NCI-H2196 (cell line): Measurements from ENCODE around the gene LSM12.
A peak's percentile ranks its signal among the peaks of the same experiment; 100 is the strongest.
"Not testable (repeated sequence)": the region's sequence is repeated elsewhere in the genome, so short reads cannot be mapped to it uniquely, and the experiment has no call there.

Experiments used
- DNase-seq: peaks from one replicate; lab custom pipeline; 2025; ENCODE audit not compliant: unreplicated experiment; lab: John Stamatoyannopoulos, UW

The LSM12 gene

DNA sequence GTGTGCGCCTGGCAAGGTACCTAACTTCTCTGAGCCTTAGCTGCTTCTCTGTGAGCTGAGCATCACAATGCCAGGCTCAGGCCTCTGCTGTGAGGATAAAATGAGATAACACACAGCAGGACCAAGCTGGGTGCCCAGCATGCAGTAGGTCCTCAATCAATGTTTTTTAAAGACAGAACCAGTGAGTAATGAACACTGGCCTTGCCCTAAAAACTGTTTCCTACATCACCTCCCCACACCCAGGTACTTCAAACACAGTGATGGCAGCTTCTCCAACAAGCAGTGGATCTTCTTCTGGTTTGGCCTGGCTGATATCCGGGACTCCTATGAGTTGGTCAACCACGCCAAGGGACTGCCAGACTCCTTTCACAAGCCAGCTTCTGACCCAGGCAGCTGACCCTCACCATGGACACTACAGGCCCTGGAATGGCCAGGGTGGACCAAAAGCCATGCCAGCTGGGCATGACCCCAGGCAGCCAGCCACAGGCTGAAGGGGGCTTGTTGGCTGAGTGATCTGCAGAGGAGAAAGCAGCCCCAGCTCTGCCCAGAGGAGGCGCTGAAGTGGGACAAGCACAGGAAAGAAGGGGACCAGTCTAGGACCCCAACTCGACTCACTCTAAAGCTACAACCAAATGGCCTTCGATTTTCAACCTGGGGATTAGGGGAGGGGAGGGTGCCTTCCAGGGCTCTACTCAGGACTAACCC lies 58.1 kb downstream of the LSM12 start:
- no peak for DNase-seq

DNA sequence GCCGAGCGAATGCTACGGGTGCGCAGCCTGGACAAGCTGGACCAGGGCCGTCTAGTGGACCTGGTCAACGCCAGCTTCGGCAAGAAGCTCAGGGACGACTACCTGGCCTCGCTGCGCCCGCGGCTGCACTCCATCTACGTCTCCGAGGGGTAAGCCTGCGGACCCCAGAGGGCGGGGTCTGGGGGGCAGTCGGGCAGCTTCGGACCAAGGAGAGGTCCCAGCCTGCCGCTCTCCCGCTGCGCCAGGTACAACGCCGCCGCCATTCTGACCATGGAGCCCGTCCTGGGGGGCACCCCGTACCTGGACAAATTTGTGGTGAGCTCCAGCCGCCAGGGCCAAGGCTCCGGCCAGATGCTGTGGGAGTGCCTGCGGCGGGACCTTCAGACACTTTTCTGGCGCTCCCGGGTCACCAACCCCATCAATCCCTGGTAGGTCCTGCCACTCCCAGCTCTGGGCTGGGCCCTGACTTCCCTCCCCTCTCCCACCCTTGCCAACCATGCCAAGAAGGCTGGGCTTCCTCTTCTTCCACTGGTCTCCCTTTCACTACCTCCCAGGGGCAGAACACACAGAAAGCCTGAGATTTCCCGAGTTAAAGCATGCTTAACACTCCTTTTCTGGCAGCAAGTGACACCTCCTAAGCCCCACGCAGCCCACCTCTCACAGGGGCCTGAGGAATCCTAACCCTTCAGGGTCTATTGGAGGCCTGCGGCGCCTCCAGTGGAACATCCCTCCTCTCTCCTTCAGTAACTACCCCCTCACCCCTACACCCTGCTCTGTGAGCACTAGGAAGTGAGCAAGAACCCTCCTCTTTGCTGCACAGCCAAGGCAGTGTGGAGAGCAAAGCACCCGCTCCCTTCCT lies 58.9 kb downstream of the LSM12 start:
- DNase-seq = no peak

DNA sequence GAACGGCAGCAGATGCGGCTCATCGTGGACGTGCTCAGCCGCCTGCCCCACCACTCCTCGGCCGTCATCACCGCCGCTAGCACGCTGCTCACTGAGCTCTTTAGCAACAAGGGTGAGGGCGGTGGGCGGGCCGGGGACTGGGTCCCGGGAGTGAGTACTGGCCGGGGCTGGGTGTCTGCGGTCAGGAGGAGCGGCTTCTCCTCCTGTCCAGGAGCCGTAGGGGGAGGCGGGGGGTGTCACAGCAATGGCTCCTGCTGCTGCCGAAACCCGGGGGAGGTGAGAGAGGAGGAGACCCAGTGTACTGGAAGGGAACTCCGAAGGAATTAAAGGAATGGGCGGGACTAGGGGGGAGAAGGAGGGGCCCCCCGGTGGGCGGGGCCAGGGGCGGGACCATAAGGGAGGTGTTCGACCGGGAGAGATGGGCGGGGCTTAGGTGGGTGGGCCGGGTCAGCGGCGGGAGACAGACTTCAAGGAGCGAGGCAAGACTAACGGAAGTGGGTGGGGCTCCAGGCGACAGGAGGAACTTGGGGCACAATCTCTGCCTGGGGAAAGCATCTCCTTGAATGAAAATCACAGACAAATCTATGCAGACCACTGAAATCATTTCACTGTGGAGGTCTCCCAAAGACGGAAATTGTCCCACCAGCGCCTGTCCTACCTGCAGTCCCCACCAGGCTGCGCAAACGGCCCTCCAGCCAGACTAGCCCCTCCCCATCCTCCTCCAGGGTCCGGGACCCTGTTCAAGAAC lies 59.7 kb downstream of the LSM12 start:
- DNase-seq = peak; percentile 96

DNA sequence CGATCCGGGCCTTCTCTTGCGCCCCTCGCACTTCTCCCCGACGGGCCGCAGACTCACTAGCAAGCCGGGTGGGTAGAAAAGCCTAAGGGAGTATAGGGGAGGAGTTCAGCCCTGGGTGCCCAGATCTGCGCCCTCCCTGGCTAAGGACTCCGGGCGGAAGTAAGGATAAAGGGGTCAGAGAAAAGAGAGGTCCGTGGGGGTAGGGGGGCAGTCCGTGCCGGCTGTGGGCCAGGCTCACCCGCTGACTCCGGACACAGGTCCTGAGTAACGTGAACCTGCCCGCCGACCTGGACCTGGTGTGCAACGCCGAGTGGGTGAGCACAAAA lies 60.2 kb downstream of the LSM12 start:
- DNase-seq = no peak

DNA sequence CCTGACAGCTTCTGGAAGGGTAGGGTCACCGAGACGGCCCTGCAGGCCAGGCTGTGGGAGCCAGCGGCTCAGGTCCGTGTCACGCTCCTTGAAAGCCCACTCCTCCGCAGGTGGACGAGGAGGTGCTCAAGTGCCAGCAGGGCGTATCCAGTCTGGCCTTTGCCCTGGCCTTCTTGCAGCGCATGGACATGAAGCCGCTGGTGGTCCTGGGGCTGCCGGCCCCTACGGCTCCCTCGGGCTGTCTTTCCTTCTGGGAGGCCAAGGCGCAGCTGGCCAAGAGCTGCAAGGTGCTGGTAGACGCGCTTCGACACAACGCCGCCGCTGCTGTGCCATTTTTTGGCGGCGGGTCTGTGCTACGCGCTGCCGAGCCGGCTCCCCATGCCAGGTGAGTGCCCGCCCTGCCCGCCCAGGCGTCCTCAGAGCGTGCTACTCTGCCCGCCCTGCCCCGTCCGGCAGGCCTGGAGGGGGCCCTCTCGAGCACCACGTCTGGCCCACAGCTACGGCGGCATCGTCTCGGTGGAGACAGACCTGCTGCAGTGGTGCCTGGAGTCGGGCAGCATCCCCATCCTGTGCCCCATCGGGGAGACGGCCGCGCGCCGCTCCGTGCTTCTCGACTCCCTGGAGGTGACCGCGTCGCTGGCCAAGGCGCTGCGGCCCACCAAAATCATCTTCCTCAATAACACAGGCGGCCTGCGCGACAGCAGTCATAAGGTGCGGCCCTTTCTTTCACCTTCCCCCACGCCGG lies 60.8 kb downstream of the LSM12 start:
- no peak for DNase-seq

DNA sequence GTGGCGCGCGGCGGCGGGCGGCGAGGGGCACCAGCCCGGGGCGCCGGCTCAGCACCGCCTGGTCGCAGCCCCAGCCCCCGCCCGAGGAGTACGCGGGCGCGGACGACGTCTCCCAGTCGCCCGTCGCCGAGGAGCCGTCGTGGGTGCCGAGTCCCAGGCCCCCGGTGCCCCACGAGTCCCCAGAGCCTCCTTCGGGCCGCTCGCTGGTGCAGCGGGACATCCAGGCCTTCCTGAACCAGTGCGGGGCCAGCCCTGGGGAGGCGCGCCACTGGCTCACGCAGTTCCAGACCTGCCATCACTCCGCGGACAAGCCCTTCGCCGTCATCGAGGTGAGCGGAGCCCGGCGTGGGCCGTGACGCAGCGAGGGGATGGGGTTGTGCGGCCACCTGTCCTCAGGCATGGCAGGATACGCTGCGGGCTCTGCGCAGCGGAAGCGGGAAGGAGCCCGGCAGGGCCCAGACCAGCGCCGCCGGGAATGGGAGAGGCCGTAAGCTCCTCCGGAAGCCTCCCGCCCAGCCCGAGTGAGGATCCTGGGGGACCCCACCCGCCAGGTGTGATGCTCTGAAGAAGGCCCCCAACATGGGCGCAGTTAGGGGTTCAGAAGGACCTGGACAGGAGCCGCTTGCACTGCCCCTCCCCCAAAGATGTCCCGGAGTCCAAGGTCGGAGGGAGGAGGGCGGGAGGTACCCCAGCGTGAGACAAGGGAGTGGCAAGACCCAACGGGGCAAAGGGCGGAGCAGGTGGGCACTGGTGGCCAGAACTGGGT lies 61.5 kb downstream of the LSM12 start:
- no peak for DNase-seq

DNA sequence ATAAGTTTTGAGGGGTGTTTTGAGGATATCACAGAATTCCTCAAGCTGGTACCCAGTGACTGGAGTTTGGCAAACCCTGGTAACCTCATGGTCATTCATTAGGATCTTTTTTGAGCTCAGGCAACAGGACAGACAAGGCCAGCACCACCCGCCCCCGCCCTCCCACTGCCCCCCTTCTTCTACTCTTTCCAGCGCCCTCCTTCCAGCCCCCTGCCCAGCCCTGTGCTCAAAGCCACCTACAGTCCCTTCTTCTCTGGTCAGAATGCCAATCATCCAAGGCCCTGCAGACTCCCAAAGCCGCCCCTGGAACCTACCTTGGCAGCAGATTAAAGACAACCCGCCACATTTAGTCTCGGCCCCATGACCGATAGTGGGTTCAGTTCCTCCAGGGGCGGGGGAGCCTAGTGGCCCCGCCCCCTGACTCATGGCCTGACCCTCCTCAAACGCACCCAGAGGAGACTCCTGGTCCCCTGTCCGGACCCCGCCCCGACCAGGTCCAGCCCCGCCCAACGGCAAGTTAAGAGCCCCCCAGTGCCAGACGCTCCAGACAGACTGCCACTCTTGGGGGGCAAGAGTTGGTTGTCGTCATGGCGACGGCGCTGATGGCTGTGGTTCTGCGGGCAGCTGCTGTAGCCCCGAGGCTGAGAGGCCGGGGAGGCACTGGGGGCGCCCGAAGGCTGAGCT lies 62.3 kb downstream of the LSM12 start, which contains the start of gene NAGS:
Gene NAGS (plus strand): TSS at position 546 of the 684 bp plus-strand sequence. CDS start 42 bp downstream, at position 588.
- no peak for DNase-seq

DNA sequence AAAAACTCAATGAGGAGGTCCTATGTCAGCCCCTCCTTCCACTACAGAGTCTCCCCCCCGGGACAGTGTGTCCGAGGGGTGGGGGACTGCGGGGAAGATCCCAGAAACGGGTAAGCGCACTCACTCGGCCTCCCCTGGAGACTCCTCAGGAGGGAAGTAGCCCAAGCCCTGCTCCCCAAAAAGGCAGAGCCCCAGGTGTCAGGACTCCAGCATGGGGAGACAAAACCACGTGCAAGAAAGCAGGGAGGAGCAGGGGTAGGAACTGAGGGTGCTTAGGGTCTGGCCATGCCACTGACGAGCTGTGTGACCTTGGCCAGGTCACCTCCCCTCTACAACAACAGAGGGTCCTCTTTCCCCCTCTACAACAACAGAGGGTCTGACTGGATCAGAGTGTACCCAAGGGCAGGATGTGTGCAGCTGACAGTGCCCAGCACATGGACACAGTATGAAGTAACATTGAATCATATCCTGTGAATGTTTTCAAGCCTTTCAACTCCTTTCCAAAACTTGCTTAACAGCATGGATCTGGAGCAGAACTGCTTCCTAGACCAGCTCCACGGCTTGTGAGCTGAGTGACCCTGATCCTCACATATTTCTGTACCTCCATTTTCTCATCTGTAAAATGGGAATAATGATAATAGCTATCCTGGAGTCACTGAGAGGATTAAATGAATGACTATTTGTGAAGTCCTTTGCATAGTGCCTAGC lies 64.2 kb downstream of the LSM12 start:
- no peak for DNase-seq

DNA sequence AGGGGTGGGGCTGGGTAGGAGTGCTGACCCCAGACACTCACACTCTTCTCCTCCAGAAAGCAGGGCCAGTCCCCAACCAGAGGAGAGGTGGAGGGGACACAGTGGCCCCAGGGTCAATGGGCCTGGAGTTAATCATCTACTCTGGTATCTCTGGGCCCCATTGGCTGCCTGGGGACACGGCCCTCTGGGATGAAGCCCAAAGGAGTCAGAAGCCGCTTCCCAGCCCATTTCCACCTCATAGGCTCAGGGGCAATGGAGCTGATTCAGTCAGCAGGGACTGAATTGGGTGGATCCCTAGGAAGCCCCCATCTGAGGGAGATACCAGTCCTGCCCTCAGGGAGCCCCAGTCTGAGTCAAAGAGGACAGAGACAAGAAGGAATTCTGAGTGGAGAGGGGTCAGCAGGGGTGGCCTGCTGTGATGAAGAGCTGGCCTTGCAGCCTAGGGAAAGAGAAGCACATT lies 65.0 kb downstream of the LSM12 start:
- DNase-seq = no peak

DNA sequence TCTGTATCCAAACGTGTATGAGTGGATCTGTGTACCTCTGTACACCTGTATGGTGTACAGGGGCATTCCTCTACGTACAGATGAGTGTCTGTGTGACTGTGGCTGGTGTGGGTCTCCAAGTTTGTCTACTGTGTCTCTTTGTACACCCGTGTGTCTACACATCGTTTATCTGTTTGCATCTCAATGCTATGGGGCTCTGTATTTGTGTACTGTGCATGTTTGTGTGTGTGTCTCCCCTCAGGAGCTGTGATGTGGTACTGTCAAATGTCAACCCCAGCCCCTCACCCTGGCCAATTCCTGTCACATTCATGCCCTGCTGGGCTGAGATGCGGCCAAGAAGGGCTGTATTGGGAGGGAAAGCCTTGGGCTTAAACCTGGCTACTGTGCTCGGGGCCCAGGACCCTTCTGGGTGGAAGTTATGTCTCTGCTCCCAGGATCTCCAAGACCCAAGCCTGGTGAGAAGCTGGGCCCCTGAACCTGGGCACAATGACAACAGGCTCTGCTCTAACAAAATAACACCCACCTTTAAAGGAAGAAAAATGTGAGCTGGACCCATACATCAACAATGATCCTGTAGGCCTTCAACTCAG lies 65.5 kb downstream of the LSM12 start:
- DNase-seq = no peak

DNA sequence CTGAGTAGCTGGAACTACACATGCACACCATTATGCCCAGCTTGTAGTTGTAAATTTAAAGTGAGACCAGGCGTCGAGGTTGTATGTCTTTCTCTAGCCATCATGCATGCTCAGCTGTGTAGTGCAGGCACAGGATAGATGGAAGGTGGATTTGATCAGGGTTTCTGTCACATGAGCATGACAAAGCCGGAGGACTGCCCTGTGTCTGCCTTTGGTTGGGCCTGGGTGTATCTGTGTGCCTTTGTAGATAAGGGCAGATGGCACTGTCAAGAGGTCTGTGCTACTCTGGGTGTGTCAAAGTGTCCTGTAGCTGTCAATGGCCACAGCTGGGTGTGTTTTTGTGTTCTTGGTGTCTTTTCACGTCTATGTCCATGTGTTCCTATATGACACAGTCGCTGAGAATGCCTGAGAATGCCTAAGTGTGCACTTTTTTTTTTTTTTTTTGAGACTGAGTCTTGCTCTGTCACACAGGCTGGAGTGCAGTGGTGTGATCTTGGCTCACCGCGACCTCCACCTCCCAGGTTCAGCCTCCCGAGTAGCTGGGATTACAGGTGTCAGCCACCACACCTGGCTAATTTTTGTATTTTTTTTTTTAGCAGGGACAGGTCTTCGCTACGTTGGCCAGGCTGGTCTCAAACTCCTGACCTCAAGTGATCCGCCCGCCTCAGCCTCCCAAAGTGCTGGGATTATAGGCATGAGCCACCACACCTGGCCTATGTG lies 66.2 kb downstream of the LSM12 start:
- no peak for DNase-seq

DNA sequence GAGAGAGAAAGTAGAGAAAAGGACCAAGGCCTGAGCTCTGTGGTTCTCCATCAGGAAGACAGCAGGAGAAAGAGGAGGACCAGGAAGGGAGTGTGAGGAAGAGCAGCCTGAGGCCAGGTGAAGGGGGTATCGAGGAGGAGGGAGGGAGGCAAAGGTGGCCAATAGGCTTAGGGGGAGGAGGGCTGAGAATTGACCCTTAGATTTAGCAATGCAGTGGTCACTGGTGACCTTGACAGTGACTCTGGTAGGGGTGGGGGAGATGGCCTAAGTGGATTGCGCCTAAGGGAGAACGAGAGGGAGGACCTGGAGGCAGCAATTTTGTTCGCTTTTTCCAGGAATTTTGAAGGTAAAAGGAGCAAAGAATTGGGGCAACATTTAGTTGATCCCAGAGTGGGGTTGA lies 67.4 kb downstream of the LSM12 start:
- DNase-seq = no peak

DNA sequence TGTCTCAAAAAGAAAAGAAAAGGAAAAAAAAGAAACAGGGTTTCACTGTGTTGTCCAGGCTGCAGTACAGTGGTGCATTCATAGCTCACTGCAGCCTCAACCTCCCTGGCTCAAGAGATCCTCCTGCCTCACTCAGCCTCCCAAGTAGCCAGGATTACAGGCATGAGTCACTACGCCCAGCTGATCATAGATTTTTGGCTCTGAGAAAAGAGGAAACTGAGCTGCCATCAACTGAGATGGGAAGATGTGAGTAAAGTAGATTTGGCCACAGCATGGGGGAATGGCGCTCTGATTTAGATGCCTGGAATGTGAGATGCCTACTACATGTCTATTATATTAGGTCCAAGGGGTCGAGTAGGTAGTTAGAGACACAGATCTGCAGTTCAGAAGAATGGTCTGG lies 67.9 kb downstream of the LSM12 start:
- DNase-seq = no peak

DNA sequence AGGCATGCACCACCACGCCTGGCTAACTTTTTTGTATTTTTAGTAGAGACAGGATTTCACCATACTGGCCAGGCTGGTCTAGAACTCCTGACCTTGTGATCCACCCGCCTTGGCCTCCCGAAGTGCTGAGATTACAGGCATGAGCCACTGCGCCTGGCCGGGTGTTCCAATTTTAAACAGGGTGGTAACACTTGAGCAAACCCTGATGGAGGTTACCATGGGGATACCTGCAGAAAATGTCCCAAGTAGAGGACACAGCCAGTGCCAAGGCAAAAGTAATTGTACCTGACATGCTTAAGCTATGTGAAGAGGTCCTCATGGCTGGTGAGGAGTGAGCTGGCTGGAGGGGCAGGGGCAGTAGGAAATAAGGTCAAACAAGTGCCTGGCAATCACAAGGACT lies 69.3 kb downstream of the LSM12 start:
- not testable (repeated sequence) for DNase-seq

DNA sequence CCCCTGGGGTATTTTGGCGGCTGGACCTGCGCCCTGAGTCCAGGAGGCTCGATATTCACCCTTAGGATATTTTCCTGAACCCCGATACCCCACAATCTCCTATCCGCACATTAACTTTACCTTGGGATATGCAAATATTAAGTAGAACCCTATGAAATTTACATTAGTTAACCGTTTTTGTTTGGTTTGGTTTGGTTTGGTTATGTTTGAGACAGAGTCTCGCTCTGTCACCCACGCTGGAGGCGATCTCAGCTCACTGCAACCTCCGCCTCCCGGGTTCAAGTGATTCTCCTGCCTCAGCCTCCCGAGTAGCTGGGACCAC lies 71.4 kb downstream of the LSM12 start:
- DNase-seq = no peak

DNA sequence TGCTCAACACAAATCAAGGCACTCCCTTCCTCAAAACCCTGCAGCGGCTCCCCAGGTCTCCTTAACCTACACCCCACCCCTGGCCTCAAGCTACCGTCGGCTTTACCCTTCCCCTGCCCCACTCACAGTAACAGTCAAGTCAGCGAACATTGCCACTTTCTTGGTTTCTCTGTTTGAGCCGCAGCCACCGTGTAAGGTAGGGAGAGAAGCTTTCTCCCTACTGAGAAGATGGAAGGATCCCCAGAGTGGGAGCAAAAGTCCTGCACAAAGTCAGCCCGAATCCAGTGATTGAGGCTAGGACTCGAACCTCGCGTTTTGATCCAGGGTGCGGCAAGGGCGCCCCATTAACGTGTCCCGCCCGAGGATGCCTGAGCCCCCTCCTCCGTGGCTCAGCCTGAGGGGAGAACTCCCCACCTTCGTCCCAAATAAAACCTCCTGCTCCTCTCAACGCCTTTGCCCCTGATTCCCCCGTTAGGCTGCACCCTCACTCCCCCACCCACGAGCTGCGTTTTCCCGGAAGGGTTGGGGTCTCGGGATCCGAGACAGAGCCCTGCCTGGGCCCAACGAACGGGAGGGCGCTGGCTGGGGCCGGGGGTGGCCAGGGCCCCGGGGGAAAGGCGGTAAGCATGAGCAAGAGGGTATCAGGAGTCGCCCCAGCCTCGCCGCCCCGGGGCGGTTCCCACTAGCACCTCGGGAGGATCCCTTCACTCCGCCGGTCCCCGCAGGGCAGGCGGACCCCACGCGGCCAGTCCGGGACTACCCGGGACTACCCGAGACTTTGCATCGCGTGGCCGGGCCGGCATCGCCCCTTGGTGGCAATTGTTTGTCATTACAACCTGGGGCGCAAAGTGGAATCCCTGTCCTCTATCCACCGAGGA lies 72.0 kb downstream of the LSM12 start:
- DNase-seq = peak; percentile 59

DNA sequence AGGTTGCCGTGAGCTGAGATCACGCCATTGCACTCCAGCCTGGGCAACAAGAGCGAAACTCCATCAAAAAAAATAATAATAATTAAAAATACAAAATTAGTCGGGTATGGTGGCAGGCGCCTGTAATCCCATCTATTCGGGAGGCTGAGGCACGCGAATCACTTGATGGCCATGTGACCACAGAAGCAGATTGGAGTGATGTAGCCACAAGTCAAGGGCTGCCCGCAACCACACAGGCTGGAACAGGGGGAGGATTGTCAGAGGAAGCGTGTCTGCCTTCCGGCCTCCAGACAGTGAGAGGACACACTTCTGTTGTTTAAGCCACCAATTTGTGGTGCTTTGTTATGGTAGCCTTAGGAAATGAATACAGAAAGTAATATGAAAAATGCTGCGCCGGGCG lies 73.8 kb downstream of the LSM12 start:
- no peak for DNase-seq
